Hepatocyte (in vitro differentiated cells): ENCODE data around the gene GTF3A.

ENCODE experiments used
- CTCF ChIP-seq: fragments of 200-600 bp; sonication (generic); IDR thresholded peaks from 2 replicates; pipeline ENCODE4 v1.5.1; 2016; ENCODE audit warnings: antibody characterized with exemption, mild to moderate bottlenecking; ENCODE audit not compliant: poor library complexity
- EZH2 ChIP-seq: fragments of 200-600 bp; sonication (generic); IDR thresholded peaks from 2 replicates; pipeline ENCODE4 v1.6.1; 2016; ENCODE audit warnings: antibody characterized with exemption, mild to moderate bottlenecking, borderline replicate concordance
- EZH2phosphoT487 ChIP-seq: fragments of 200-600 bp; sonication (generic); IDR thresholded peaks from one replicate; pipeline ENCODE4 v1.6.1; 2018; ENCODE audit warnings: antibody characterized with exemption, mild to moderate bottlenecking, low read depth, moderate library complexity; ENCODE audit not compliant: unreplicated experiment, severe bottlenecking

- TF ChIP-seq CTCF (no peak), EZH2 (no peak), EZH2phosphoT487 (no peak)
Measured at GRCh38 chr13:27423333-27423732, 1.1 kb upstream of the GTF3A start.
